IMR-90 (cell line): ENCODE measurements around the gene GPA33. TPM values are rescaled to one million over a fixed set of nuclear protein-coding genes. Genes with fewer than 3 reads are reported as not detected.
A peak's percentile ranks its signal among the peaks of the same experiment; 100 is the strongest.

Experiments used
- ATAC-seq: fragments of 200-7000 bp; cut with Tn5 transposase; 2 replicates; pipeline ENCODE4 v1.9.1; 2020; ENCODE audit warnings: low read depth, mild to moderate bottlenecking, moderate library complexity
- BruUV-seq: library from RNA; stranded (reverse); fragments of 400-500 nt; replicated peaks from 2 replicates; lab custom pipeline; 2021; lab: Mats Ljungman, UMichigan
- CTCF ChIA-PET: fragments of 300-600 bp; formaldehyde crosslinking; extraction: SDS; loops from one replicate; lab custom pipeline; 2021; ENCODE audit warnings: antibody characterized with exemption; lab: Yijun Ruan, JAX
- POLR2A ChIA-PET: fragments of 300-600 bp; sonication (Branson Sonifier 250); formaldehyde crosslinking; loops from one replicate; lab custom pipeline; 2022; ENCODE audit warnings: antibody characterized with exemption; ENCODE audit not compliant: unreplicated experiment; lab: Charles Lee
- DNase-seq: peaks from one replicate; pipeline ENCODE4 v3.0.0; 2013
- H2AFZ ChIP-seq: replicated peaks from 2 replicates; pipeline ENCODE3; 2013; ENCODE audit warnings: low read length, mild to moderate bottlenecking; ENCODE audit not compliant: poor library complexity
- H2AK5ac ChIP-seq: 2 replicates; pipeline ENCODE4 v1.6.1; 2013; ENCODE audit warnings: low read depth, low read length, inconsistent platforms
- H2AK9ac ChIP-seq: replicated peaks from 2 replicates; pipeline ENCODE3; 2013; ENCODE audit warnings: mild to moderate bottlenecking, low read depth, low read length, moderate library complexity; ENCODE audit not compliant: poor library complexity
- H2BK120ac ChIP-seq: 2 replicates; pipeline ENCODE4 v1.6.1; 2013; ENCODE audit warnings: low read depth, low read length, inconsistent platforms
- H2BK15ac ChIP-seq: 3 replicates; pipeline ENCODE4 v1.6.1; 2013; ENCODE audit warnings: low read depth, low read length, inconsistent platforms
- H2BK20ac ChIP-seq: 2 replicates; pipeline ENCODE4 v1.6.1; 2013; ENCODE audit warnings: low read depth, mild to moderate bottlenecking, inconsistent platforms, low read length, moderate library complexity
- H2BK5ac ChIP-seq: 2 replicates; pipeline ENCODE4 v1.6.1; 2013; ENCODE audit warnings: mild to moderate bottlenecking, low read depth, low read length, inconsistent platforms; ENCODE audit not compliant: poor library complexity, severe bottlenecking
- H3K14ac ChIP-seq: replicated peaks from 2 replicates; pipeline ENCODE4 v1.6.1; 2013; ENCODE audit warnings: low read depth, low read length, inconsistent platforms
- H3K18ac ChIP-seq: 2 replicates; pipeline ENCODE4 v1.6.1; 2013; ENCODE audit warnings: low read depth, low read length, control low read depth
- H3K23ac ChIP-seq: 2 replicates; pipeline ENCODE4 v1.6.1; 2013; ENCODE audit warnings: low read depth, low read length, inconsistent platforms
- H3K27ac ChIP-seq: 2 replicates; pipeline ENCODE4 v1.5.1; 2013; ENCODE audit warnings: mild to moderate bottlenecking, control low read depth, low read length; ENCODE audit not compliant: insufficient read depth
- H3K27me3 ChIP-seq: 2 replicates; pipeline ENCODE4 v1.6.1; 2013; ENCODE audit warnings: low read length; ENCODE audit not compliant: control insufficient read depth, insufficient read depth
- H3K36me3 ChIP-seq: 2 replicates; pipeline ENCODE4 v1.6.1; 2013; ENCODE audit warnings: low read length, mixed read lengths; ENCODE audit not compliant: control insufficient read depth, insufficient read depth
- H3K4ac ChIP-seq: 2 replicates; pipeline ENCODE4 v1.6.1; 2013; ENCODE audit warnings: low read depth, low read length, inconsistent platforms
- H3K4me1 ChIP-seq: 2 replicates; pipeline ENCODE4 v1.6.1; 2013; ENCODE audit warnings: low read length, mixed read lengths; ENCODE audit not compliant: control insufficient read depth, insufficient read depth
- H3K4me2 ChIP-seq: 2 replicates; pipeline ENCODE4 v1.6.1; 2013; ENCODE audit warnings: low read depth, mild to moderate bottlenecking, control low read depth, low read length, moderate library complexity
- H3K4me3 ChIP-seq: 2 replicates; pipeline ENCODE4 v1.5.1; 2013; ENCODE audit warnings: low read depth, mild to moderate bottlenecking, control low read depth, low read length, moderate library complexity; ENCODE audit not compliant: insufficient read depth
- H3K56ac ChIP-seq: 2 replicates; pipeline ENCODE4 v1.6.1; 2013; ENCODE audit warnings: low read length, inconsistent platforms; ENCODE audit not compliant: insufficient read depth; ENCODE audit errors: extremely low read depth
- H3K79me1 ChIP-seq, 2 experiments: 2 replicates each; pipeline ENCODE4 v1.6.1; 2013; ENCODE audit warnings: low read length in 2 of 2, inconsistent platforms in 1 of 2, low read depth in 1 of 2
- H3K9ac ChIP-seq: 2 replicates; pipeline ENCODE4 v1.6.1; 2013; ENCODE audit warnings: low read depth, low read length, control low read depth
- H3K9me1 ChIP-seq: 2 replicates; pipeline ENCODE4 v1.6.1; 2013; ENCODE audit warnings: low read length, inconsistent platforms; ENCODE audit not compliant: insufficient read depth
- H3K9me3 ChIP-seq: 2 replicates; pipeline ENCODE4 v1.6.1; 2013; ENCODE audit warnings: low read length; ENCODE audit not compliant: control insufficient read depth, insufficient read depth
- H4K20me1 ChIP-seq: 2 replicates; pipeline ENCODE4 v1.6.1; 2013; ENCODE audit warnings: low read length, inconsistent platforms; ENCODE audit not compliant: insufficient read depth
- H4K5ac ChIP-seq: 2 replicates; pipeline ENCODE4 v1.6.1; 2013; ENCODE audit warnings: mild to moderate bottlenecking, low read depth, low read length, control low read depth
- H4K8ac ChIP-seq, 2 experiments: 2 replicates each; pipeline ENCODE4 v1.6.1; 2013; ENCODE audit warnings: low read depth in 2 of 2, low read length in 2 of 2, control low read depth in 1 of 2, inconsistent platforms in 1 of 2
- H4K91ac ChIP-seq: 2 replicates; pipeline ENCODE4 v1.6.1; 2013; ENCODE audit warnings: low read depth, low read length, inconsistent platforms; ENCODE audit not compliant: insufficient read depth
- BHLHE40 ChIP-seq: fragments of 150-350 bp; IDR thresholded peaks from 2 replicates; pipeline ENCODE4 v1.6.1; 2016; ENCODE audit warnings: mild to moderate bottlenecking, low read depth, low read length
- CEBPB ChIP-seq: IDR thresholded peaks from 2 replicates; pipeline ENCODE4 v1.6.1; 2012; ENCODE audit warnings: low read depth, low read length, improper control_type of control experiment
- CHD1 ChIP-seq: IDR thresholded peaks from 2 replicates; pipeline ENCODE4 v1.6.1; 2012; ENCODE audit warnings: low read depth, low read length, improper control_type of control experiment
- ELK1 ChIP-seq: fragments of 150-350 bp; IDR thresholded peaks from 2 replicates; pipeline ENCODE4 v1.6.1; 2016; ENCODE audit warnings: low read depth, mild to moderate bottlenecking, low read length, moderate library complexity, borderline replicate concordance
- FOS ChIP-seq: fragments of 150-350 bp; IDR thresholded peaks from 2 replicates; pipeline ENCODE4 v1.6.1; 2016; ENCODE audit warnings: low read depth, low read length
- MAFK ChIP-seq: IDR thresholded peaks from 2 replicates; pipeline ENCODE4 v1.6.1; 2012; ENCODE audit warnings: low read depth, low read length, improper control_type of control experiment
- MAZ ChIP-seq: IDR thresholded peaks from 2 replicates; pipeline ENCODE4 v1.6.1; 2012; ENCODE audit warnings: low read depth, mild to moderate bottlenecking, low read length, improper control_type of control experiment, moderate library complexity, borderline replicate concordance
- MXI1 ChIP-seq: IDR thresholded peaks from 2 replicates; pipeline ENCODE4 v1.6.1; 2012; ENCODE audit warnings: low read depth, mild to moderate bottlenecking, low read length, moderate library complexity, borderline replicate concordance
- NFE2L2 ChIP-seq: fragments of 150-350 bp; IDR thresholded peaks from 2 replicates; pipeline ENCODE4 v1.6.1; 2016; ENCODE audit warnings: low read depth, mild to moderate bottlenecking, low read length
- POLR2A ChIP-seq: IDR thresholded peaks from 2 replicates; pipeline ENCODE4 v1.6.1; 2012; ENCODE audit warnings: mild to moderate bottlenecking, low read depth, low read length
- RAD21 ChIP-seq: IDR thresholded peaks from 2 replicates; pipeline ENCODE4 v1.6.1; 2012; ENCODE audit warnings: low read length, improper control_type of control experiment
- RCOR1 ChIP-seq: IDR thresholded peaks from 2 replicates; pipeline ENCODE4 v1.6.1; 2012; ENCODE audit warnings: mild to moderate bottlenecking, low read length, improper control_type of control experiment; ENCODE audit not compliant: insufficient replicate concordance
- RFX5 ChIP-seq: IDR thresholded peaks from 2 replicates; pipeline ENCODE4 v1.8.0; 2012; ENCODE audit warnings: low read depth, mild to moderate bottlenecking, low read length, moderate library complexity
- SMC3 ChIP-seq: fragments of 150-350 bp; IDR thresholded peaks from 2 replicates; pipeline ENCODE4 v1.6.1; 2016; ENCODE audit warnings: low read depth, mild to moderate bottlenecking, antibody characterized with exemption, low read length, moderate library complexity
- USF2 ChIP-seq: fragments of 150-350 bp; IDR thresholded peaks from 2 replicates; pipeline ENCODE4 v1.6.1; 2017; ENCODE audit warnings: mild to moderate bottlenecking, antibody characterized with exemption, low read length, low read depth
- WGBS, 2 experiments: methylation state at CpG; one replicate each; pipeline versions ENCODE4 v1.1.5 to v1.1.7; 2013; ENCODE audit warnings: missing lambda C conversion rate in 2 of 2; ENCODE audit not compliant: insufficient read length in 1 of 2; ENCODE audit errors: extremely low coverage in 2 of 2; 5-methylcytosine and 5-hydroxymethylcytosine counted together
- dilution Hi-C: fragments of 300-500 bp; cut with HindIII; formaldehyde crosslinking; loops from one replicate; pipeline ENCODE4 v1.14.3; 2018; ENCODE audit warnings: low sequenced_read_pairs; ENCODE audit not compliant: unreplicated experiment
- in situ Hi-C: fragments of 300-500 bp; cut with MboI; formaldehyde crosslinking; loops from 3 replicates; pipeline ENCODE4 v1.14.3; 2019; ENCODE audit warnings: low sequenced_read_pairs, inconsistent platforms, mixed read lengths
- intact Hi-C: fragments of 100-400 bp; cut with micrococcal nuclease; formaldehyde crosslinking; loops from 2 replicates; pipeline ENCODE4 v1.10.0; 2022
- polyA plus RNA-seq, 3 experiments: library from polyadenylated mRNA; depleted of rRNA; stranded (reverse); fragments of >200 nt; gene quantifications; 2 replicates each; pipeline ENCODE4 v1.2.3, GENCODE V29; 2012; ENCODE audit warnings: low replicate concordance in 1 of 3
- total RNA-seq: library from RNA; depleted of rRNA; stranded (reverse); fragments of >200 nt; gene quantifications from 2 replicates; pipeline ENCODE4 v1.2.3, GENCODE V29; 2012
- TF ChIP-seq, protein P1 (sequence below): conservative IDR thresholded peaks from 2 replicates; pipeline ENCODE4 v1.5.1; 2012; ENCODE audit warnings: mild to moderate bottlenecking, low read depth, low read length, improper control_type of control experiment

Gene GPA33
- total and polyA plus RNA-seq, 2 of the 4 experiments (the other 2 are of a cell fraction): not detected

- in situ Hi-C loops: no loop called here
- ATAC-seq (no peak), DNase-seq (no peak)
- CTCF ChIA-PET: no interaction called here
- no peak overlapping the region for H4K91ac ChIP-seq
- peaks cover 6% of the 10 kb centered on the region for H3K27me3 ChIP-seq
- H2BK5ac ChIP-seq: no peak overlapping the region
- H4K20me1 ChIP-seq: no peaks in the 10 kb centered on the region
- H4K5ac ChIP-seq: no peak overlapping the region
- H2BK15ac ChIP-seq: no peak overlapping the region
- POLR2A ChIA-PET: no interaction called here
- H2AFZ ChIP-seq: no peak overlapping the region
- H3K4ac ChIP-seq: no peak overlapping the region
- no peak overlapping the region for H3K56ac ChIP-seq
- H2AK5ac ChIP-seq: no peak overlapping the region
- no peak overlapping the region for H3K18ac ChIP-seq
- H3K27ac ChIP-seq: no peak overlapping the region
- no peaks in the 10 kb centered on the region for H3K9me1 ChIP-seq
- no peak overlapping the region for H3K14ac ChIP-seq
- no TSS peak for BruUV-seq
- no peak overlapping the region for H3K4me2 ChIP-seq
- H2BK120ac ChIP-seq: no peak overlapping the region
- no peak overlapping the region for H3K4me3 ChIP-seq
- dilution Hi-C loops: no loop called here
- no peak overlapping the region for H4K8ac ChIP-seq
- H3K9ac ChIP-seq: no peak overlapping the region
- H2AK9ac ChIP-seq: peak overlapping the region; percentile 24
- no peak for TF ChIP-seq NFE2L2
- no peak for TF ChIP-seq MAFK
- no peak for TF ChIP-seq POLR2A
- TF ChIP-seq CHD1: no peak
- TF ChIP-seq ELK1: no peak
- no peak for TF ChIP-seq MXI1
- TF ChIP-seq, protein P1, sequence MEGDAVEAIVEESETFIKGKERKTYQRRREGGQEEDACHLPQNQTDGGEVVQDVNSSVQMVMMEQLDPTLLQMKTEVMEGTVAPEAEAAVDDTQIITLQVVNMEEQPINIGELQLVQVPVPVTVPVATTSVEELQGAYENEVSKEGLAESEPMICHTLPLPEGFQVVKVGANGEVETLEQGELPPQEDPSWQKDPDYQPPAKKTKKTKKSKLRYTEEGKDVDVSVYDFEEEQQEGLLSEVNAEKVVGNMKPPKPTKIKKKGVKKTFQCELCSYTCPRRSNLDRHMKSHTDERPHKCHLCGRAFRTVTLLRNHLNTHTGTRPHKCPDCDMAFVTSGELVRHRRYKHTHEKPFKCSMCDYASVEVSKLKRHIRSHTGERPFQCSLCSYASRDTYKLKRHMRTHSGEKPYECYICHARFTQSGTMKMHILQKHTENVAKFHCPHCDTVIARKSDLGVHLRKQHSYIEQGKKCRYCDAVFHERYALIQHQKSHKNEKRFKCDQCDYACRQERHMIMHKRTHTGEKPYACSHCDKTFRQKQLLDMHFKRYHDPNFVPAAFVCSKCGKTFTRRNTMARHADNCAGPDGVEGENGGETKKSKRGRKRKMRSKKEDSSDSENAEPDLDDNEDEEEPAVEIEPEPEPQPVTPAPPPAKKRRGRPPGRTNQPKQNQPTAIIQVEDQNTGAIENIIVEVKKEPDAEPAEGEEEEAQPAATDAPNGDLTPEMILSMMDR: no peak
- no peak for TF ChIP-seq FOS
- TF ChIP-seq RAD21: no peak
- TF ChIP-seq MAZ: no peak
- no peak for TF ChIP-seq RCOR1
- no peak for TF ChIP-seq BHLHE40
- no peak for TF ChIP-seq CEBPB
- no peak for TF ChIP-seq RFX5
- no peak for TF ChIP-seq USF2
- TF ChIP-seq SMC3: no peak
- no peak overlapping the region for H3K23ac ChIP-seq
- 86% methylated on average over 7 of the region's 17 CpGs; no CpG with 5 or more reads in 1 of the 2 experiments for WGBS, 2 experiments
- H3K36me3 ChIP-seq: no peaks in the 10 kb centered on the region
- intact Hi-C loops: no loop called here
- H2BK20ac ChIP-seq: no peak overlapping the region
- no peaks in the 10 kb centered on the region for H3K9me3 ChIP-seq
- H3K4me1 ChIP-seq: no peaks in the 10 kb centered on the region
- H3K79me1 ChIP-seq: no peaks in the 10 kb centered on the region
These were observed 36.6 kb upstream of the GPA33 start for GRCh38 chr1:167126811-167127210.
